Smooth muscle cell (in vitro differentiated cells): Measurements from ENCODE around the gene NUP214. TPM values are rescaled to one million over a fixed set of nuclear protein-coding genes. Genes with fewer than 3 reads are reported as not detected.
"Not testable (repeated sequence)": the region's sequence is repeated elsewhere in the genome, so short reads cannot be mapped to it uniquely, and the experiment has no call there.

ENCODE experiments used
- DNase-seq: peaks from one replicate; lab custom pipeline; 2025; ENCODE audit not compliant: unreplicated experiment; lab: John Stamatoyannopoulos, UW
- H2AFZ ChIP-seq: fragments of 200-600 bp; sonication (generic); 2 replicates; pipeline ENCODE4 v1.6.0; 2016; ENCODE audit warnings: antibody characterized with exemption, low read depth, mild to moderate bottlenecking
- H3F3A ChIP-seq: fragments of 200-600 bp; sonication (generic); 2 replicates; pipeline ENCODE4 v1.6.0; 2017; ENCODE audit warnings: antibody characterized with exemption, low read depth
- H3K27ac ChIP-seq: fragments of 200-600 bp; sonication (generic); 2 replicates; pipeline ENCODE4 v1.5.1; 2016; ENCODE audit warnings: low read depth, mild to moderate bottlenecking
- H3K27me3 ChIP-seq: fragments of 200-600 bp; sonication (generic); 2 replicates; pipeline ENCODE4 v1.6.1; 2016; ENCODE audit warnings: low read depth, mild to moderate bottlenecking
- H3K36me3 ChIP-seq: fragments of 200-600 bp; sonication (generic); 2 replicates; pipeline ENCODE4 v1.5.1; 2016; ENCODE audit warnings: low read depth
- H3K4me1 ChIP-seq: fragments of 200-600 bp; sonication (generic); 2 replicates; pipeline ENCODE4 v1.5.1; 2016; ENCODE audit warnings: low read depth
- H3K4me2 ChIP-seq: fragments of 200-600 bp; sonication (generic); 2 replicates; pipeline ENCODE4 v1.6.0; 2016; ENCODE audit warnings: mild to moderate bottlenecking
- H3K4me3 ChIP-seq: fragments of 200-600 bp; sonication (generic); 2 replicates; pipeline ENCODE4 v1.5.1; 2016; ENCODE audit warnings: mild to moderate bottlenecking
- H3K79me2 ChIP-seq: fragments of 200-600 bp; sonication (generic); 2 replicates; pipeline ENCODE4 v1.6.0; 2016; ENCODE audit warnings: low read depth, mild to moderate bottlenecking
- H3K9ac ChIP-seq: fragments of 200-600 bp; sonication (generic); 2 replicates; pipeline ENCODE4 v1.6.0; 2016; ENCODE audit warnings: low read depth
- H3K9me3 ChIP-seq: fragments of 200-600 bp; sonication (generic); replicated peaks from 2 replicates; pipeline ENCODE4 v1.5.1; 2016; ENCODE audit warnings: low read depth
- H4K20me1 ChIP-seq: fragments of 200-600 bp; sonication (generic); 2 replicates; pipeline ENCODE4 v1.6.0; 2016; ENCODE audit warnings: low read depth
- CTCF ChIP-seq: fragments of 200-600 bp; sonication (generic); IDR thresholded peaks from 2 replicates; pipeline ENCODE4 v1.5.1; 2017; ENCODE audit warnings: borderline replicate concordance, mild to moderate bottlenecking, antibody characterized with exemption; ENCODE audit not compliant: insufficient read depth, poor library complexity, severe bottlenecking
- WGBS: methylation state at CpG from one replicate; pipeline ENCODE4 v1.1.7; 2016; ENCODE audit warnings: low lambda C conversion rate; 5-methylcytosine and 5-hydroxymethylcytosine counted together
- polyA plus RNA-seq: library from polyadenylated mRNA; unstranded; fragments of >200 nt; fragmentation: Nextera tagmentation; extraction: Ambion mirVana; gene quantifications from 2 replicates; pipeline ENCODE4 v1.2.1, GENCODE V29; 2016
- total RNA-seq: library from RNA; depleted of rRNA; stranded (reverse); fragments of >200 nt; gene quantifications from 2 replicates; pipeline ENCODE4 v1.2.3, GENCODE V29; 2014

Gene NUP214
- total and polyA plus RNA-seq, 2 experiments from 2014 or later: 13.9 to 44.7 TPM

- peaks cover 9% of the 10 kb centered on the region for H3F3A ChIP-seq
- H3K9ac ChIP-seq: no peak overlapping the region
- H3K4me2 ChIP-seq: no peak overlapping the region
- H3K36me3 ChIP-seq: no peaks in the 10 kb centered on the region
- no peaks in the 10 kb centered on the region for H3K9me3 ChIP-seq
- 81% methylated on average over 8 of the region's 8 CpGs for WGBS
- TF ChIP-seq CTCF: no peak
- H2AFZ ChIP-seq: no peak overlapping the region
- peaks cover 15% of the 10 kb centered on the region for H3K27me3 ChIP-seq
- peaks cover 27% of the 10 kb centered on the region for H3K4me1 ChIP-seq
- no peaks in the 10 kb centered on the region for H3K79me2 ChIP-seq
- no peaks in the 10 kb centered on the region for H4K20me1 ChIP-seq
- no peak for DNase-seq
- H3K27ac ChIP-seq: no peak overlapping the region
- no peak overlapping the region for H3K4me3 ChIP-seq
Observed at GRCh38 chr9:131097948-131098278, 27.5 kb upstream of the NUP214 start.

DNA sequence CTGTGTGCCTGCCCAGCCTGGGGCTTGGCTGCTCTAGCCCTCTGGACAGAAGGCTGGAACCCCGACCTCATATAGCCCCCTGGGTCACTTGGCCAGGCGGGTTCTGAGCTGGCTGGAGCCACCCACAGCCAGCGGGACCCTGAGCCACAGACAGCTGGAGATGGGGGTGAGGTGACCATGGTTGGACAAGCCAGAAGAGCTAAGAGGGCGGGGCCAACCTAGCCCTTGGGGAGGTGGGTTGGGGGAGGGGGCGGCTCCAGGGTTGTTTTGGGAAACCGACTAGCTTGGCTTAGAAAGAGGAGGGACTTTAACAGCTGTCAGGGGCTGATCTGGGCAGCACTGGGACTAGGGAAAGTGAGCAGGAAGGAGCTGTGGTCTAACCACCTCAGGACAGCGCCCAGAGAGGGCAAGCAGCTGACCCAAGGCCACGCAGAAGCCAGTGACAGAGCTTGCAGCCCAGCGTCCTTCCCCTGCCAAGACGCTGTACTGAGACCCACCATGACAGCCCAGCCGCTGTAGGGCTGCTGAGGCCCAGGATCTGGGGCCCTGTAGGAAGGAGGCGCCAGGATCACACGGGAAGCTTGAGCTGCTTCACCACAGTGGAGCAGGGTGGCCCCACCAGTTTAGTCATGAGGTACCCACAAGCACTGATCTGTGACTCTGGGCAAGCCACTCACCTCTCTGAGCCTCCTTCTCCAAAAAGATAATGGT lies 26.8 kb upstream of the NUP214 start:
- DNase-seq: no peak
- Histone ChIP-seq H4K20me1 (no peaks in the 10 kb centered on the region), H3K9ac (no peak overlapping the region), H3K4me2 (no peak overlapping the region), H3K36me3 (no peaks in the 10 kb centered on the region), H2AFZ (no peak overlapping the region), H3F3A (peaks cover 9% of the 10 kb centered on the region), H3K79me2 (no peaks in the 10 kb centered on the region), H3K27me3 (peaks cover 15% of the 10 kb centered on the region), H3K27ac (no peak overlapping the region), H3K4me3 (no peak overlapping the region), H3K9me3 (no peaks in the 10 kb centered on the region), H3K4me1 (peaks cover 27% of the 10 kb centered on the region)
- WGBS: 74% methylated on average over 13 of the region's 13 CpGs
- no peak for TF ChIP-seq CTCF

GRCh38 chr9:131099102-131099606 lies 26.2 kb upstream of the NUP214 start:
- Histone ChIP-seq H3K27me3 (peaks cover 15% of the 10 kb centered on the region), H2AFZ (no peak overlapping the region), H3K9ac (no peak overlapping the region), H3K9me3 (no peaks in the 10 kb centered on the region), H3K27ac (no peak overlapping the region), H4K20me1 (no peaks in the 10 kb centered on the region), H3K4me2 (no peak overlapping the region), H3K4me1 (peaks cover 27% of the 10 kb centered on the region), H3K79me2 (no peaks in the 10 kb centered on the region), H3K4me3 (no peak overlapping the region), H3K36me3 (no peaks in the 10 kb centered on the region), H3F3A (peaks cover 9% of the 10 kb centered on the region)
- 87% methylated on average over 8 of the region's 8 CpGs for WGBS
- no peak for TF ChIP-seq CTCF
- DNase-seq: no peak

- H3K9ac ChIP-seq, H3K79me2 ChIP-seq, H4K20me1 ChIP-seq, H3K36me3 ChIP-seq, H3K27ac ChIP-seq, H2AFZ ChIP-seq, H3K4me3 ChIP-seq, H3F3A ChIP-seq, H3K9me3 ChIP-seq, DNase-seq: not testable (repeated sequence)
- Histone ChIP-seq H3K4me2 (peak overlapping the region; percentile 42), H3K27me3 (peaks cover 15% of the 10 kb centered on the region), H3K4me1 (peaks cover 27% of the 10 kb centered on the region)
- WGBS: over 99% methylated on average over 8 of the region's 8 CpGs
Observed at GRCh38 chr9:131099845-131100244, 25.5 kb upstream of the NUP214 start.
